ENCODE measurements around the gene ZNFX1. TPM values are rescaled to one million over a fixed set of nuclear protein-coding genes. Genes with fewer than 3 reads are reported as not detected.
"Not testable (repeated sequence)": the region's sequence is repeated elsewhere in the genome, so short reads cannot be mapped to it uniquely, and the experiment has no call there.

Gene ZNFX1
- total and polyA plus RNA-seq, 2 donors (not counting 1 experiment from before 2014, with no cell fraction given): 13.7 to 46.2 TPM

DNA sequence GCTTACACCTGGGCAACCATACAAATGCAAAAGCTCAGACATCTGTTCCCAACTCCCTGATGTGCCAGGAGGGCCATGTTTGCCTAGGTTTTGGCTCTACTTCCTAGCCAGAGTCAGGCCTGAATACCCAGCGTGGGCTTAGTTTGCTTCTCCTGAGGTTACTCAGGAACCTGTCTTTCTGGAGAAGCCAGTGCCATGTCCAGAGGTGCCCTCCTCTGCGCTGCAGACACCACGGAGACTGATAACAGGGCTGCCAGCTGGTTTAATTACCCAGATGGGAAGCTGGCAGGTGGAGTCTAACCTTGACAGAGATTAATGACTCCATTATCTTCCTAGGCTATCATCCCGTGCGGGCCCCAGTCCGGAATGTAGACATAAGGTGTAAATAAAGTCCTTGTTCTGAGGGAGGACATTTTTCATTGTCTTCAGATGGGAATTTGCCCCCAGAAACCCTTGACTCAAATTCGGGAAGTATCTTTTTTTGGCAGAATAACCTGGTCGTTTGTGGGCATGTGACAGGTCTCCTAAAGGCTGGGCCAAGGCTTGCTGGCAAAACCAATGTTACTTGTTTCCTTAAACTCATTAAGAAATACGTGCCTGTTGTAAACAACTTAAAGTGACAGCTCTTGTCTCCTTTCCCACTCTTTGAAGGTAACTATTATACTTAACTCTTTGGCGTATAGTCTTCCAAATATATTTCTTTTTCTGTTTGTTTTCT, 29.2 kb upstream of the ZNFX1 start:
- Histone ChIP-seq H3K9me3 (ENCODE audit: control insufficient read depth, insufficient read depth, low read depth, low read length) (no peaks in the 10 kb centered on the region), H2AFZ (ENCODE audit: low read length) (no peak overlapping the region), H3K4me3 (replicated peaks in 1 of 4; ENCODE audit: control extremely low read depth in 1 of 4, insufficient read depth in 1 of 4, low read depth in 3 of 4, low read length in 4 of 4) (no peak overlapping the region), H3K4me1 (ENCODE audit: control insufficient read depth, extremely low read depth, insufficient read depth, low read length) (no peaks in the 10 kb centered on the region), H3K27me3 (ENCODE audit: control insufficient read depth, insufficient read depth, low read length) (no peaks in the 10 kb centered on the region), H3K36me3 (ENCODE audit: control insufficient read depth, insufficient read depth, low read length) (no peaks in the 10 kb centered on the region), H3K9ac (ENCODE audit: insufficient read depth, low read length) (no peak overlapping the region), H3K27ac (ENCODE audit: insufficient read depth, low read length) (no peak overlapping the region), H3K79me2 (ENCODE audit: control insufficient read depth, insufficient read depth, low read length) (no peaks in the 10 kb centered on the region), H3K4me2 (ENCODE audit: extremely low read depth, insufficient read depth, low read length) (no peak overlapping the region), H4K20me1 (ENCODE audit: control insufficient read depth, extremely low read depth, insufficient read depth, low read length) (no peaks in the 10 kb centered on the region)
- TF ChIP-seq, protein P1, sequence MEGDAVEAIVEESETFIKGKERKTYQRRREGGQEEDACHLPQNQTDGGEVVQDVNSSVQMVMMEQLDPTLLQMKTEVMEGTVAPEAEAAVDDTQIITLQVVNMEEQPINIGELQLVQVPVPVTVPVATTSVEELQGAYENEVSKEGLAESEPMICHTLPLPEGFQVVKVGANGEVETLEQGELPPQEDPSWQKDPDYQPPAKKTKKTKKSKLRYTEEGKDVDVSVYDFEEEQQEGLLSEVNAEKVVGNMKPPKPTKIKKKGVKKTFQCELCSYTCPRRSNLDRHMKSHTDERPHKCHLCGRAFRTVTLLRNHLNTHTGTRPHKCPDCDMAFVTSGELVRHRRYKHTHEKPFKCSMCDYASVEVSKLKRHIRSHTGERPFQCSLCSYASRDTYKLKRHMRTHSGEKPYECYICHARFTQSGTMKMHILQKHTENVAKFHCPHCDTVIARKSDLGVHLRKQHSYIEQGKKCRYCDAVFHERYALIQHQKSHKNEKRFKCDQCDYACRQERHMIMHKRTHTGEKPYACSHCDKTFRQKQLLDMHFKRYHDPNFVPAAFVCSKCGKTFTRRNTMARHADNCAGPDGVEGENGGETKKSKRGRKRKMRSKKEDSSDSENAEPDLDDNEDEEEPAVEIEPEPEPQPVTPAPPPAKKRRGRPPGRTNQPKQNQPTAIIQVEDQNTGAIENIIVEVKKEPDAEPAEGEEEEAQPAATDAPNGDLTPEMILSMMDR (conservative IDR thresholded peaks at IDR 0.05 in 1 of 2, IDR thresholded peaks at IDR 0.05 in 1 of 2; ENCODE audit: low read depth in 1 of 2, low read length in 2 of 2): no peak
- TF ChIP-seq EZH2 (IDR thresholded peaks at IDR 0.05; ENCODE audit: low read length, missing control alignments): no peak
- DNase-seq (ENCODE audit: low read depth in 2 of 2): no peak

DNA sequence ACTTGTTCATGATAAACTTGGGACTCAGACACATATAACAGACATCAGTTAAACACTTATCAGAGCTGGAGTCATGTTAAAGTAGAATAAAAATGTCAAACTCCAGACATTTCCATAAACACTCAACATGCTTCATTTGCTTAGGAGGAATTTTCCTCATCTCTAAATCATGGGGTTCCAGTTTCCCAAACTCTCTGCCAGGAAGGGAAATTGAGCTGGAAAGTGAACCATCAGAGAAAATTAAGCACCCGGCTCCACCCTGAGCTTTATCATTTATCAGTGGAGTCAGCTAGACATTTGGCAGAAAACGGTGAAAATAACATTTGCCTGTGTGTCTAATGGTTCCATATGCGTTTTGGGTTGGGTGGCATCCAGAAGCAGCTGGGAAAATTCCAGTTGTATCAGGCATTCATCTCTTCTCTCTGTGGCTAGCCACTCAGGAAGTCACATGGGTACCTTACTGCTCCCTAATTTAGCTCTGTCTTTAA, 25.3 kb upstream of the ZNFX1 start:
- Histone ChIP-seq H3K27me3 (ENCODE audit: control insufficient read depth, insufficient read depth, low read length) (no peaks in the 10 kb centered on the region), H3K9me3 (ENCODE audit: control insufficient read depth, insufficient read depth, low read depth, low read length) (no peaks in the 10 kb centered on the region), H4K20me1 (ENCODE audit: control insufficient read depth, extremely low read depth, insufficient read depth, low read length) (no peaks in the 10 kb centered on the region), H3K4me3 (replicated peaks in 1 of 4; ENCODE audit: control extremely low read depth in 1 of 4, insufficient read depth in 1 of 4, low read depth in 3 of 4, low read length in 4 of 4) (no peak overlapping the region), H3K4me1 (ENCODE audit: control insufficient read depth, extremely low read depth, insufficient read depth, low read length) (no peaks in the 10 kb centered on the region), H3K79me2 (ENCODE audit: control insufficient read depth, insufficient read depth, low read length) (no peaks in the 10 kb centered on the region), H3K27ac (ENCODE audit: insufficient read depth, low read length) (no peak overlapping the region), H2AFZ (ENCODE audit: low read length) (no peak overlapping the region), H3K9ac (ENCODE audit: insufficient read depth, low read length) (no peak overlapping the region), H3K36me3 (ENCODE audit: control insufficient read depth, insufficient read depth, low read length) (no peaks in the 10 kb centered on the region), H3K4me2 (ENCODE audit: extremely low read depth, insufficient read depth, low read length) (peak overlapping the region; percentile 8)
- TF ChIP-seq EZH2 (IDR thresholded peaks at IDR 0.05; ENCODE audit: low read length, missing control alignments): no peak
- TF ChIP-seq, protein P1 (conservative IDR thresholded peaks at IDR 0.05 in 1 of 2, IDR thresholded peaks at IDR 0.05 in 1 of 2; ENCODE audit: low read depth in 1 of 2, low read length in 2 of 2): no peak
- DNase-seq (ENCODE audit: low read depth in 2 of 2): peak in 1 of 2 donors; percentile 89

DNA sequence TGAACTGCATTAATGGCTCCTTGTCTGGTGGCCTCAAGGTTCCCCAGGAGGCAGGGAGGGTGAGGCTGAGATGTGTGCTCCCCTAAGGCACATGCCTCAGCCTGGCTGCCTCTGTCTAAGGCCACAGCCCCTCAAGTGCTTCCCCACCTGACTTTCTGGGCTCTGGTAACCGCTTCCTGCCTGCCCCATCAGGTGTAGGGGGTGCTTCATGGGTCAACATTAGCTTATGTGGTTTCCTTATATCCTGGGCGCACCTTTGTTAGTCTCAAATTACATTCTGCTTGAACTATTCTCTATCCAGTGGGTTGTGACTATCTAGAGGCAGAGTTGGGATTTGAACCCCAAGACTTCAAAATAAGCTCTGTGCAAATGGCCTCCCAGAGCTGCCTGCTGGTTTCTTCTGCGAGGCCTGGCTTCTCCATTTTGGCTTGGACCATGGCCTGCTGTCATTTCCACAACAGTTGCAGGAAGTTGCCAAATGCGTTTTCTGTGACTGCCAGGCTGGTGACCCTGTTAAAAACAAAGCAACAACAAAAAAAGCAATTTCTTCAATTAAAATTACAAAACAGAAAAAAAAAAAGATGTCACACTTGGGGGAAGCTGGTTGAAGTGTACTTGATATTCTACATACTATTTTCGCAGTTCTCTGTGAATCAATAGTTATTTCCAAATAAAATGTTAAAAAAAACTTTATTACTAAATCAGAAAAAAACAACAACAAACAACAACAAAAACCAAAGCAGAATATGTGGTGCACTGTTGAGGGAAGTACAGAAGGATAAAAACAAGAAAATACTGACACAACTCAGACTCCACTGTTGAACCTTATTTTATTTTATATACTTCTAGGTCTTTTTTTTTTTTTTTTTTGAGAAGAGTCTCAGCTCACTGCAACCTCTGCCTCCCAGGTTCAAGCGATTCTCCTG, 20.0 kb upstream of the ZNFX1 start:
- Histone ChIP-seq H3K9me3 (ENCODE audit: control insufficient read depth, insufficient read depth, low read depth, low read length) (no peaks in the 10 kb centered on the region), H3K4me2 (ENCODE audit: extremely low read depth, insufficient read depth, low read length) (no peak overlapping the region), H4K20me1 (ENCODE audit: control insufficient read depth, extremely low read depth, insufficient read depth, low read length) (no peaks in the 10 kb centered on the region), H2AFZ (ENCODE audit: low read length) (no peak overlapping the region), H3K9ac (ENCODE audit: insufficient read depth, low read length) (no peak overlapping the region), H3K27me3 (ENCODE audit: control insufficient read depth, insufficient read depth, low read length) (no peaks in the 10 kb centered on the region), H3K27ac (ENCODE audit: insufficient read depth, low read length) (no peak overlapping the region), H3K36me3 (ENCODE audit: control insufficient read depth, insufficient read depth, low read length) (no peaks in the 10 kb centered on the region), H3K4me1 (ENCODE audit: control insufficient read depth, extremely low read depth, insufficient read depth, low read length) (no peaks in the 10 kb centered on the region), H3K4me3 (replicated peaks in 1 of 4; ENCODE audit: control extremely low read depth in 1 of 4, insufficient read depth in 1 of 4, low read depth in 3 of 4, low read length in 4 of 4) (no peak overlapping the region), H3K79me2 (ENCODE audit: control insufficient read depth, insufficient read depth, low read length) (no peaks in the 10 kb centered on the region)
- no peak for DNase-seq (ENCODE audit: low read depth in 2 of 2)
- TF ChIP-seq, protein P1 (conservative IDR thresholded peaks at IDR 0.05 in 1 of 2, IDR thresholded peaks at IDR 0.05 in 1 of 2; ENCODE audit: low read depth in 1 of 2, low read length in 2 of 2): no peak
- no peak for TF ChIP-seq EZH2 (IDR thresholded peaks at IDR 0.05; ENCODE audit: low read length, missing control alignments)

DNA sequence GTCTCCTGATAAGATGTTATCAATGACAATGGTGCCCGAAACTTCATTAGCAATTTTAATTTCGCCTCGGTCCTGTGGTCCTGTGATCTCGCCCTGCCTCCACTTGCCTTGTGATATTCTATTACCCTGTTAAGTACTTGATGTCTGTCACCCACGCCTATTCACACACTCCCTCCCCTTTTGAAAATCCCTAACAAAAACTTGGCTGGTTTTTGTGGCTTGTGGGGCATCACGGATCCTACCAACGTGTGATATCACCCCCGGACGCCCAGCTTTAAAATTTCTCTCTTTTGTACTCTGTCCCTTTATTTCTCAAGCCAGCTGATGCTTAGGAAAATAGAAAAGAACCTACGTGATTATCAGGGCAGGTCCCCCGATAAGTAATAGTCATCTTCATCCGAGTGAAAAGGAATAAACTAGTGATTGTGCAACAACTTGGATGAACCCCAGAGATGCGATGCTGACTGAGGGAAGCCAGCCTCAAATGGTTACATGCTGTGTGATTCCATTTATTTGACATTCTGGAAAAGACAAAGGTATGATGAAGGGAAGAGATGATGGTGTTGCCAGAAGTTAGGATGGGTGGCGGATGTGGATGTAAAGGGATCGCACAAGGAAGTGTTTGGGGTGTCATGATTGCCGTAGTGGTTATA, 16.3 kb upstream of the ZNFX1 start:
- not testable (repeated sequence) for H3K9ac ChIP-seq (ENCODE audit: insufficient read depth, low read length); H3K27me3 ChIP-seq (ENCODE audit: control insufficient read depth, insufficient read depth, low read length); H3K79me2 ChIP-seq (ENCODE audit: control insufficient read depth, insufficient read depth, low read length); H3K4me2 ChIP-seq (ENCODE audit: extremely low read depth, insufficient read depth, low read length); DNase-seq (ENCODE audit: low read depth in 2 of 2); H3K9me3 ChIP-seq (ENCODE audit: control insufficient read depth, insufficient read depth, low read depth, low read length); H2AFZ ChIP-seq (ENCODE audit: low read length); H3K27ac ChIP-seq (ENCODE audit: insufficient read depth, low read length); H4K20me1 ChIP-seq (ENCODE audit: control insufficient read depth, extremely low read depth, insufficient read depth, low read length); H3K4me1 ChIP-seq (ENCODE audit: control insufficient read depth, extremely low read depth, insufficient read depth, low read length); H3K36me3 ChIP-seq (ENCODE audit: control insufficient read depth, insufficient read depth, low read length); H3K4me3 ChIP-seq (replicated peaks in 1 of 4; ENCODE audit: control extremely low read depth in 1 of 4, insufficient read depth in 1 of 4, low read depth in 3 of 4, low read length in 4 of 4)
